Trophoblast cell (in vitro differentiated cells and primary cell): ENCODE measurements around the gene CASP2.

Source experiments
- DNase-seq, 2 donors: peaks; one replicate each; pipeline ENCODE4 v3.0.0-alpha.2; 2016
- H2AFZ ChIP-seq: 2 replicates; pipeline ENCODE4 v1.6.1; 2013; ENCODE audit warnings: low read length, moderate library complexity, mild to moderate bottlenecking; ENCODE audit not compliant: insufficient read depth, poor library complexity
- H2AK5ac ChIP-seq: 2 replicates; pipeline ENCODE4 v1.6.1; 2013; ENCODE audit warnings: mild to moderate bottlenecking, low read length
- H2BK120ac ChIP-seq: 2 replicates; pipeline ENCODE4 v1.6.1; 2013; ENCODE audit warnings: low read length, mild to moderate bottlenecking, moderate library complexity; ENCODE audit not compliant: insufficient read depth, poor library complexity
- H2BK12ac ChIP-seq: 2 replicates; pipeline ENCODE4 v1.6.1; 2013; ENCODE audit warnings: mild to moderate bottlenecking, low read length, moderate library complexity
- H2BK5ac ChIP-seq: 2 replicates; pipeline ENCODE4 v1.6.1; 2013; ENCODE audit warnings: low read length, low read depth, moderate library complexity, mild to moderate bottlenecking; ENCODE audit not compliant: poor library complexity
- H3K14ac ChIP-seq: 2 replicates; pipeline ENCODE4 v1.6.1; 2013; ENCODE audit warnings: mild to moderate bottlenecking, low read length
- H3K18ac ChIP-seq: 2 replicates; pipeline ENCODE4 v1.6.1; 2013; ENCODE audit warnings: mild to moderate bottlenecking, low read length
- H3K23ac ChIP-seq: 2 replicates; pipeline ENCODE4 v1.6.1; 2013; ENCODE audit warnings: low read length
- H3K27ac ChIP-seq: 2 replicates; pipeline ENCODE4 v1.5.1; 2013; ENCODE audit warnings: low read depth, mild to moderate bottlenecking, inconsistent platforms, low read length, moderate library complexity
- H3K27me3 ChIP-seq: 2 replicates; pipeline ENCODE4 v1.6.1; 2013; ENCODE audit warnings: inconsistent platforms, mild to moderate bottlenecking, low read length, moderate library complexity; ENCODE audit not compliant: insufficient read depth
- H3K36me3 ChIP-seq, 2 experiments: 1 replicate in 1 of 2; 2 replicates in 1 of 2; pipeline ENCODE4 v1.6.1; 2013; ENCODE audit warnings: low read length in 2 of 2, mild to moderate bottlenecking in 2 of 2, moderate library complexity in 1 of 2; ENCODE audit not compliant: insufficient read depth in 2 of 2, control insufficient read depth in 1 of 2
- H3K4ac ChIP-seq: 2 replicates; pipeline ENCODE4 v1.6.1; 2013; ENCODE audit warnings: low read depth, mild to moderate bottlenecking, low read length, moderate library complexity
- H3K4me1 ChIP-seq, 2 experiments: 1 replicate in 1 of 2; 2 replicates in 1 of 2; pipeline ENCODE4 v1.6.1; 2013; ENCODE audit warnings: low read length in 2 of 2, mild to moderate bottlenecking in 2 of 2, moderate library complexity in 1 of 2; ENCODE audit not compliant: insufficient read depth in 2 of 2, control insufficient read depth in 1 of 2
- H3K4me2 ChIP-seq: 2 replicates; pipeline ENCODE4 v1.6.1; 2013; ENCODE audit warnings: inconsistent platforms, mild to moderate bottlenecking, low read length, moderate library complexity
- H3K4me3 ChIP-seq: 2 replicates; pipeline ENCODE4 v1.5.1; 2013; ENCODE audit warnings: mild to moderate bottlenecking, low read depth, low read length, inconsistent platforms
- H3K79me1 ChIP-seq: one replicate; pipeline ENCODE4 v1.6.1; 2013; ENCODE audit warnings: low read length
- H3K79me2 ChIP-seq: 2 replicates; pipeline ENCODE4 v1.6.1; 2013; ENCODE audit warnings: low read length, mild to moderate bottlenecking; ENCODE audit not compliant: control insufficient read depth, insufficient read depth, poor library complexity
- H3K9ac ChIP-seq: 2 replicates; pipeline ENCODE4 v1.6.1; 2013; ENCODE audit warnings: mild to moderate bottlenecking, low read length
- H3K9me3 ChIP-seq: 2 replicates; pipeline ENCODE4 v1.6.1; 2013; ENCODE audit warnings: low read depth, mild to moderate bottlenecking, control low read depth, inconsistent platforms, low read length; ENCODE audit not compliant: insufficient read depth
- H4K12ac ChIP-seq: 2 replicates; pipeline ENCODE4 v1.6.1; 2013; ENCODE audit warnings: low read depth, mild to moderate bottlenecking, low read length, moderate library complexity
- H4K8ac ChIP-seq: 2 replicates; pipeline ENCODE4 v1.6.1; 2013; ENCODE audit warnings: low read depth, mild to moderate bottlenecking, low read length, moderate library complexity
- H4K91ac ChIP-seq: one replicate; pipeline ENCODE4 v1.6.1; 2013; ENCODE audit warnings: low read depth, mild to moderate bottlenecking, low read length, moderate library complexity
- WGBS: extraction: QIAGEN DNeasy Blood & Tissue Kit; methylation state at CpG from one replicate; pipeline ENCODE4 v1.1.7; 2013; ENCODE audit warnings: missing lambda C conversion rate; ENCODE audit not compliant: insufficient read length, insufficient coverage; ENCODE audit errors: extremely low coverage; 5-methylcytosine and 5-hydroxymethylcytosine counted together

The CASP2 gene

DNA sequence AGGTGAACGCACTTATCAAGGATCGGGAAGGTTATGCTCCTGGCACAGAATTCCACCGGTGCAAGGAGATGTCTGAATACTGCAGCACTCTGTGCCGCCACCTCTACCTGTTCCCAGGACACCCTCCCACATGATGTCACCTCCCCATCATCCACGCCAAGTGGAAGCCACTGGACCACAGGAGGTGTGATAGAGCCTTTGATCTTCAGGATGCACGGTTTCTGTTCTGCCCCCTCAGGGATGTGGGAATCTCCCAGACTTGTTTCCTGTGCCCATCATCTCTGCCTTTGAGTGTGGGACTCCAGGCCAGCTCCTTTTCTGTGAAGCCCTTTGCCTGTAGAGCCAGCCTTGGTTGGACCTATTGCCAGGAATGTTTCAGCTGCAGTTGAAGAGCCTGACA, 16.8 kb downstream of the CASP2 start:
- no peak overlapping the region for H3K4me3 ChIP-seq
- no peak overlapping the region for H3K4ac ChIP-seq
- H2BK120ac ChIP-seq: no peak overlapping the region
- H3K23ac ChIP-seq: no peak overlapping the region
- H3K14ac ChIP-seq: no peak overlapping the region
- no peak overlapping the region for H4K8ac ChIP-seq
- no peak overlapping the region for H2BK12ac ChIP-seq
- H2AK5ac ChIP-seq: no peak overlapping the region
- no peaks in the 10 kb centered on the region for H3K4me1 ChIP-seq
- DNase-seq: no peak
- H3K9me3 ChIP-seq: no peaks in the 10 kb centered on the region
- no peak overlapping the region for H4K91ac ChIP-seq
- H2BK5ac ChIP-seq: no peak overlapping the region
- no CpG with 5 or more reads among the region's 6 CpGs for WGBS
- no peak overlapping the region for H3K9ac ChIP-seq
- H3K36me3 ChIP-seq: peaks cover 27 to 53% of the 10 kb centered on the region in 2 experiments
- H2AFZ ChIP-seq: no peak overlapping the region
- no peak overlapping the region for H4K12ac ChIP-seq
- H3K18ac ChIP-seq: no peak overlapping the region
- no peak overlapping the region for H3K4me2 ChIP-seq
- H3K79me2 ChIP-seq: no peaks in the 10 kb centered on the region
- no peak overlapping the region for H3K27ac ChIP-seq
- no peaks in the 10 kb centered on the region for H3K79me1 ChIP-seq
- H3K27me3 ChIP-seq: no peaks in the 10 kb centered on the region

DNA sequence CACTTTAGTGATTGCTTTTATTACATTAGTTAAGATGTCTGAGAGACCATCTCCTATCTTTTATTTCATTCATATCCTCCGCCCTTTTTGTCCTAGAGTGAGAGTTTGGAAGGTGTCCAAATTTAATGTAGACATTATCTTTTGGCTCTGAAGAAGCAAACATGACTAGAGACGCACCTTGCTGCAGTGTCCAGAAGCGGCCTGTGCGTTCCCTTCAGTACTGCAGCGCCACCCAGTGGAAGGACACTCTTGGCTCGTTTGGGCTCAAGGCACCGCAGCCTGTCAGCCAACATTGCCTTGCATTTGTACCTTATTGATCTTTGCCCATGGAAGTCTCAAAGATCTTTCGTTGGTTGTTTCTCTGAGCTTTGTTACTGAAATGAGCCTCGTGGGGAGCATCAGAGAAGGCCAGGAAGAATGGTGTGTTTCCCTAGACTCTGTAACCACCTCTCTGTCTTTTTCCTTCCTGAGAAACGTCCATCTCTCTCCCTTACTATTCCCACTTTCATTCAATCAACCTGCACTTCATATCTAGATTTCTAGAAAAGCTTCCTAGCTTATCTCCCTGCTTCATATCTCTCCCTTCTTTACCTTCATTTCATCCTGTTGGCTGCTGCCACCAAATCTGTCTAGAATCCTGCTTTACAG, 17.4 kb downstream of the CASP2 start:
- Histone ChIP-seq H3K36me3 (peaks cover 22 to 48% of the 10 kb centered on the region in 2 experiments), H3K23ac (no peak overlapping the region), H3K14ac (no peak overlapping the region), H3K4ac (no peak overlapping the region), H3K9me3 (no peaks in the 10 kb centered on the region), H3K4me2 (no peak overlapping the region), H4K91ac (no peak overlapping the region), H3K18ac (no peak overlapping the region), H2AK5ac (no peak overlapping the region), H3K79me1 (no peaks in the 10 kb centered on the region), H2BK12ac (no peak overlapping the region), H4K8ac (no peak overlapping the region), H3K27ac (no peak overlapping the region), H3K27me3 (no peaks in the 10 kb centered on the region), H3K4me3 (no peak overlapping the region), H3K9ac (no peak overlapping the region), H2BK5ac (no peak overlapping the region), H2AFZ (no peak overlapping the region), H2BK120ac (no peak overlapping the region), H4K12ac (no peak overlapping the region), H3K79me2 (no peaks in the 10 kb centered on the region), H3K4me1 (no peaks in the 10 kb centered on the region)
- WGBS: no CpG with 5 or more reads among the region's 10 CpGs
- peak; percentile 70 to 84 for DNase-seq

DNA sequence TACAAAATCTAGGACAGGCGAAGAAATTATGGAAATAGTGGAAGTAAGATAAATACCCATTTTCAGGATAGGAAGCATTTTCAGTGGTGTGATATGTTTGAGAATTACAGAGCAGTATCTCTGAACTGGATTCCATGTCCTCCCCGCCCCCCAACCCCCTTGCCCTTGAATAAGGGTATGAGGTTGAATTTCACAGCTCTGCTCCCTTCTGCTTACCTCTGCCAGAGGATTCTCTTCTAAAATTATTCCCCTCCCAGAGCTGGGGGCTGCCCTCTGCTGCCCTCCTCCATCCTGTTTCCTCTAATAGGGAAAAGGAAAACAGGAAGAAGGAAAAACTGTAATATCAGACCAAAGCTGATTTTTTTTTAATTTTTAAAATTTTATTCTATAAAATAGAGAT, 20.5 kb downstream of the CASP2 start:
- Histone ChIP-seq H3K14ac (no peak overlapping the region), H2BK5ac (no peak overlapping the region), H3K4me3 (no peak overlapping the region), H3K79me2 (no peaks in the 10 kb centered on the region), H4K12ac (no peak overlapping the region), H3K79me1 (no peaks in the 10 kb centered on the region), H2AK5ac (no peak overlapping the region), H3K4me1 (no peaks in the 10 kb centered on the region), H3K9me3 (no peaks in the 10 kb centered on the region), H2BK120ac (no peak overlapping the region), H3K18ac (no peak overlapping the region), H3K4me2 (no peak overlapping the region), H4K91ac (no peak overlapping the region), H3K9ac (no peak overlapping the region), H2BK12ac (no peak overlapping the region), H3K27ac (no peak overlapping the region), H2AFZ (no peak overlapping the region), H3K36me3 (peaks cover 16 to 29% of the 10 kb centered on the region in 2 experiments), H4K8ac (no peak overlapping the region), H3K23ac (no peak overlapping the region), H3K4ac (no peak overlapping the region), H3K27me3 (no peaks in the 10 kb centered on the region)
- no CpG with 5 or more reads among the region's 2 CpGs for WGBS
- DNase-seq: no peak

DNA sequence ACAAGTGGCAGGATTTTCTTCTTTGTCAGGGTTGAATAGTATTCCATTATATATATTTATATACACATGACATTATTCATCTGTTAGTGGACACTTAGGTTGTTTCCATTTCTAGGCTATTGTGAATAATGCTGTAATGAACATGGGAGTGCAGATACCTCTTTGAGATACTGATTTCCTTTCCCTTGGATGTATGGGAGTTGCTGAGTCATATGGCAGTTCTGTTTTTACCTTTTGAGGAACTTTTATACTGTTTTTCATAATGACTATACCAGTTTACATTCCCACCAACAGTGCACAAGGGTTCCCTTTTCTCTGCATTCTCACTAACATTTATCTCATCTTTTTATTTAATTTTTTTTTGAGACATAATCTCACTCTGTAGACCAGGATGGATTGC, 26.0 kb downstream of the CASP2 start:
- H3K79me1 ChIP-seq: no peaks in the 10 kb centered on the region
- no peak overlapping the region for H3K18ac ChIP-seq
- H2BK12ac ChIP-seq: no peak overlapping the region
- no peak overlapping the region for H3K4me2 ChIP-seq
- no peak overlapping the region for H2AK5ac ChIP-seq
- H3K4ac ChIP-seq: no peak overlapping the region
- H4K12ac ChIP-seq: no peak overlapping the region
- H3K4me3 ChIP-seq: no peak overlapping the region
- H2AFZ ChIP-seq: no peak overlapping the region
- peaks cover 1% of the 10 kb centered on the region for H3K9me3 ChIP-seq
- no peak overlapping the region for H4K91ac ChIP-seq
- DNase-seq: no peak
- H3K9ac ChIP-seq: no peak overlapping the region
- no peaks in the 10 kb centered on the region for H3K36me3 ChIP-seq
- no peaks in the 10 kb centered on the region for H3K79me2 ChIP-seq
- no peaks in the 10 kb centered on the region for H3K27me3 ChIP-seq
- no peak overlapping the region for H2BK5ac ChIP-seq
- no peak overlapping the region for H2BK120ac ChIP-seq
- no peak overlapping the region for H3K23ac ChIP-seq
- no peak overlapping the region for H3K14ac ChIP-seq
- peaks cover 0 to 7% of the 10 kb centered on the region in 2 experiments for H3K4me1 ChIP-seq
- H4K8ac ChIP-seq: no peak overlapping the region
- no peak overlapping the region for H3K27ac ChIP-seq
